ENCODE data around the gene TEK.
"Not testable (repeated sequence)": the region's sequence is repeated elsewhere in the genome, so short reads cannot be mapped to it uniquely, and the experiment has no call there.

Gene TEK

DNA sequence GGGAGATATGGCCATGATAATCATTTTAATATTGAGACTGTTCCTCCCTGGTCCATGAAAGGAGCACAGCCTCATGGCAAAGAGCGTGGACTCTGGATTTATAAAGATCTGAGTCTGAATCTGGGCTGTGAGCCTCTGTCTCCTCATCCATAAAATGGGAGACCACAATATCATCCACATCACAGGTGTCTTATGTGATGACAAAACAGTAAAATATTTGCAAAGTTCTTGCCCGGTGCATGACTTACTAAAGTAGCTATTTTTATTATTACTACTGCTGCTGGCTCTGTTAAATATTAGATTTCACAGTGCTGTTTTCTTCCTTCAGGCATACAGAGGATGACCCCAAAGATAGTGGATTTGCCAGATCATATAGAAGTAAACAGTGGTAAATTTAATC, 74.1 kb downstream of the TEK start:
- DNase-seq: no peak

- DNase-seq: no peak
Measured at GRCh38 chr9:27183701-27184100, 74.7 kb downstream of the TEK start.

GRCh38 chr9:27184556-27185351, 75.7 kb downstream of the TEK start:
- peak; percentile 31 for DNase-seq

DNA sequence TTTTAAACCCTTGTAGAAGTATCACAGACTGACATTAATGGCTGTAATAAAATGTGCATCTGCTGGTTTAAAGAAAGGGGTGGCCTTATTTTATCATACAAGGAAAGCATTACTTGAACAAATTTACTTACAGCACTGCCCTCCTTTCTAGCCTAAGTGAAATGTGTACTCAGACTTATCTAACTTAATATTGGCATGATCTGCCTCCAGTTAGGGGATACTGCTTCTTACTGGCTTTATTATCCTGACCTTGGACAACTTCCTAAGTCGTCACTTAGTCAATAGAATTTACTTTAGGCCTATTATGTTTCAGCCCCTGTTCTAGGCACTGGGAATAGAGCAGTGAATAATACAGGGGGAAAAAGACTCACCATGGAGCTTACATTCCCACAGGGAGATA, 79.4 kb downstream of the TEK start:
- no peak for DNase-seq

DNA sequence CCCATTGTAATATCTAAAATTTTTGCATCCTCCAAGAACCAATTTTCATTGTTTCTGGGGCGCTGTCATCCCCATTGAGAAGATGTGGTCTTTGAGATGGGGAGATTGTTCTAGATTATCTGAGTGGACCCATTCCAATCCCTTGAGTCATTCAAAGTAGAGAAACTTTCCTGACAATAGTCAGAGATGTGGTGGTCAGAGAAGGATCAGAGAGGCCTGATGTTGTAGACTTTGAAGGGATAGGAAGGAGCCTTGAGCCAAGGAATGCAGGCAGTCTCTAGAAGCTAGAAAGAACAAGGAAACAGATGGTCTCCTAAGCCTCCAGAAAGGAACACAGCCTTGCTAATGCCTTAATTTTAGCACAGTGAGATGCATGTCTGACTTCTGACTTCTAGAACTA, 80.4 kb downstream of the TEK start:
- no peak for DNase-seq

- no peak for DNase-seq
Measured at GRCh38 chr9:27192291-27192960, 83.4 kb downstream of the TEK start.

DNA sequence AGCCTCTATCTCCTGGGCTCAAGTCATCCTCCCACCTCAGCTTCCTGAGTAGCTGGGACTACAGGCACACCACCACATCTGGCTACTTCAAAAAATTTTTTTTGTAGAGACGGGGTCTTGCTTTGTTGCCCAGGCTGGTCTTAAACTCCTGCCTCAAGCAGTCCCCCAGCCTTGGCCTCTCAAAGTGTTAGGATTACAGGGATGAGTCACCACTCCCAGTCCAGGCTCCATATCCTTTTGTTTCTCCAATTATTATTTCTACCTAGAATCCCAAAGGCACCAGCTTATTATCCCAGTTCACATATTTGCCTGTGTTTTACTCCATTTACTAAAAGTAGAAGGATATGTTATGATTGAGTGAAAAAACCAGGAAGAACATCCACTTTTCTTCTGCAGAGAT, 84.9 kb downstream of the TEK start:
- no peak for DNase-seq

DNA sequence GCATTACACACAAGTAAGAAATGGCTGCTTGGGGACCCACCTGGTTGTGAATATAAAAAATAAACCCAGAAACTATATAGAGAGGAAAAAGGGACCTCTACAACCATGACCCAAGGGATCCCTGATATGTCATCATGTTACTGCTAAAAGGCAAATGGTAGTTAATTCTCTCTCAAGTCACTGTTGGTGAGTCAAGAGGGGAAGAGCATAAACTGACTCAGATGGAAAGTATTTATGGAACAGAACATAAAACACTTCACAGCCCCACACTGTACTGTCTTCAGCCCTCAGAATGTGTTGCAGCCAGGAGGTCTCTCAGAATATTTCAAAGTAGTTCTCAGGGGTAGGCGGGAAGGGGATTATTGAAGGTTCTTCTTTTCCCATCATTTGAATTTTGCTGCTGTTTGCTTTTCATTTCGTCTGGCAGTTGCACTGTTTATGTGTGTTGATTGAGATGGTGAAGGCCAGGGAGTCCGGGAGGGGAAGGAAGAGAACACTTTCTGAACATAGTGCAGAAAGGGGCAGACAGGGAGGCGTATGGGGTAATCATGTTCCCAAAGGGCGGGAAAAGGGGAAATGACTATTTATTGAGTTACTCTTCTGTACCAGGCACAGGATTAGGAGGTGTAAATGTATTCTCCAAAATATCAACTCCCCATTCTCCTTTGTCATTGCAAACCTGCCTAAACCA, 85.5 kb downstream of the TEK start:
- DNase-seq: no peak

GRCh38 chr9:27195191-27195590, 86.2 kb downstream of the TEK start:
- no peak for DNase-seq

DNA sequence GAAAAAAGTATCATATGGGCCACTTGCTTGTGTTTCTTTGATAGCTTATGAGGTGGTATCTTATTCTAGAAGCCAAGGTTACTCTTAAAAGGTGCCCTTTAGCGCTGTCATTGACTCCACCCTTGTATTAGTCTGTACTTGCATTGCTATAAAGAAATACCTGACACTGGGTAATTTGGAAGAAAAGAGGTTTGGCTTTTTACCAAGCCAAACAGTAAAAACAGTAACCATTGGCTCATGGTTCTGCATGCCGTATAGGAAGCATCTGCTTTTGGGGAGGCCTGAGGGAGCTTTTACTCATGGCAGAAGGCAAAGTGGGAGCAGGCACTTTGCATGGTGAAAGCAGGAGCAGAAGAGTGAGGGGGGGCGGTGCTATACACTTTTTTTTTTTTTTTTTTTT, 87.4 kb downstream of the TEK start:
- peak; percentile 4 for DNase-seq

DNA sequence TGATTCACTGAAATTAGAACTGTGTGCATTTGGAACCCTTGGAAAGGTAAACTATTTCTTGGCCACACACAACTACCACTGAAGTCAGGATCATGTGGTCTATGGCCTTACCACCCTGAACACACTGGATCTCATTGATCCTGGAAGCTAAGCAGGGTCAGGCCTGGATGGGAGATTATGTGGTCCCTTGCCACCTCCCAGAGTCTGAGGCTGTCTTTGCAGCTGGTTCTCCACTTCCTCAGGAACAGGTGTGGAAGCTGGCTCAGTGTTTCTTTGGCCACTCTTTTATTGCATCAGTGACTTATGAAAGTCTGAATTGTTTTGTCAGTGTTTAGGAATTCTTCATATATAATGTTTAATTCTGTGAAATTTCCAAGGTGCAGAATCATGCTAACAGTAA, 89.2 kb downstream of the TEK start:
- peak; percentile 4 for DNase-seq

DNA sequence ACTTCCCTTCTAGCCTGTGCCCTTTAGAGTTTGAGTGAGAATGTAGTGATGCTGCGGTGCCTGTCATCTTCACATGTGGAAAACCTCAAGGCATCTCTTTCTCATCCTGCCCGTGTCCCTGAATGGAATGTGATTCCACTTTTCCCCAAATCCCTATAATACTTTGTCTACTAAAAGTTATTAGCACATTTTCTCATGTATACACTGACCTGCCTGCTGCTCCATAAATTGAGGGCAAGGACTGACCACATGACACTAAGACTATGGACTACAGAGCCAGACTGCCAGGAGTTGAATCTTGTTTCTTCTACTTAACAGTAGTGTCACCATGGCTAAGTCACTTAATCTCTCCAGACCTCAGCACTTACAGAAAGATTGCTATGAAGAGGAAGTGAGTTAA, 93.0 kb downstream of the TEK start:
- no peak for DNase-seq

DNA sequence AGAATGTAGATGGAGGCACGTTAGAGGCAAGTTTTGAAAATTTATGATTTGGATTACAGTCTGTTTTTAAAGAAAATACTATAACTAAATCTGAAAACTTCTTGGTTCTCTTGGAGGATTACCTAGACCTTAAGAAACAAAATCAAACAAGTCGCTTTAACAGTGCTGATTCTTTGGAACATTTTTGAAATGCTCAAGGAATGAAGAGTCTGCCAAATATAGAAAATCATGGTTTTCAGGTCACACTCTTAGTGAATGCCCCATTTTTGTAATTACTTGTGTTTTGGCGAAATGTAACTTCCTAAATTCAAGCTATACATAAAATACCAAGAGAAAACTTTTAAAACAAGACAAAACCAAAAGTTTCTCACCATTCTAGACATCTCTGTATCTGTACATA, 94.8 kb downstream of the TEK start:
- no peak for DNase-seq

GRCh38 chr9:27204578-27204977, 95.6 kb downstream of the TEK start:
- DNase-seq: no peak

DNA sequence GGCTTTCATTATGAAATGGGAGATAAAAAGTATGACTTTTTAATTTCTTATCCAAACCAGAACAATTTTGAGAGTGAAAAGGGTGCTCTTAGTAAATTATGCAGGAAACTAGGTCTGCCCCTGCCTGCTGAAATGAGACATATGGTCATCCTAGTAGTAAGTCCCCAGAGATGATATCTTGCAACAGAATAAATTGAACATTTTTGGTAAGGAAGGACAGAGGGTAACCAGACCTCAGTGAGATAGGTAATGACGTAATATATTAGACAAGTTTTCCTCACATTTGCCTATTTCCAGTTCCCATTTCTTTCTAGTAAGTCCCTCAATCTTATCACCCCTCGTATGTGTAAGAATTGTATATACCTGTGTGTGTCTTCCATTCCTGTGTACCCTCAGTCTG, 96.2 kb downstream of the TEK start:
- DNase-seq: no peak

- no peak for DNase-seq
Measured at GRCh38 chr9:27206041-27206440, 97.0 kb downstream of the TEK start.

DNA sequence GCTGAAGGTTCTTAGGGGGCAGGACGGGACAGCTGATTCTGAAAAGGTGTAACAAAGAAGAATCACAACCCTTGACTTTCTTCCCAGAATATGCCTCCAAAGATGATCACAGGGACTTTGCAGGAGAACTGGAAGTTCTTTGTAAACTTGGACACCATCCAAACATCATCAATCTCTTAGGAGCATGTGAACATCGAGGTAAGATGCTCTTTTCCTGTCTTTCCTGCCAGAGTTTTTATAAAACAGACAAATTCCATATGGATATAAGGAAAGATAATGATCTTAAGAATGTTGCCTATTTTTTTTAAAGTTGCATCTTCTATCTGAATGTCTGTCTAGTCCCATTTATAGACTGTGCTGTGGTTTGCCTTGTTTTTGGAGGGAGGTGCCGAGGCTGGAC, 100.0 kb downstream of the TEK start:
- DNase-seq: no peak

- no peak for DNase-seq
Measured at GRCh38 chr9:27210588-27210987, 101.6 kb downstream of the TEK start.

GRCh38 chr9:27212191-27212590, 103.2 kb downstream of the TEK start:
- no peak for DNase-seq

DNA sequence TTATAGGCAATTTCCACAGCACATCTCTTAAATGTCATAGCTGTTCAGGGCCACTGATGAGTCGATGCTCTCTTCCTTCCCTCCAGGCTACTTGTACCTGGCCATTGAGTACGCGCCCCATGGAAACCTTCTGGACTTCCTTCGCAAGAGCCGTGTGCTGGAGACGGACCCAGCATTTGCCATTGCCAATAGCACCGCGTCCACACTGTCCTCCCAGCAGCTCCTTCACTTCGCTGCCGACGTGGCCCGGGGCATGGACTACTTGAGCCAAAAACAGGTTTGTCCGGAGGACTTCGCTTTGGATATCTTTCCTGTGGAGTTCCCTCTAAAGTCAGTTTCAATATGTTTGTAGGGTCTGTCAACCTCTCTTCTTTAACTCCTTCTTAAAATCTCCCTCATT, 103.6 kb downstream of the TEK start:
- no peak for DNase-seq

- DNase-seq: no peak
Measured at GRCh38 chr9:27227192-27227591, 118.2 kb downstream of the TEK start.

DNA sequence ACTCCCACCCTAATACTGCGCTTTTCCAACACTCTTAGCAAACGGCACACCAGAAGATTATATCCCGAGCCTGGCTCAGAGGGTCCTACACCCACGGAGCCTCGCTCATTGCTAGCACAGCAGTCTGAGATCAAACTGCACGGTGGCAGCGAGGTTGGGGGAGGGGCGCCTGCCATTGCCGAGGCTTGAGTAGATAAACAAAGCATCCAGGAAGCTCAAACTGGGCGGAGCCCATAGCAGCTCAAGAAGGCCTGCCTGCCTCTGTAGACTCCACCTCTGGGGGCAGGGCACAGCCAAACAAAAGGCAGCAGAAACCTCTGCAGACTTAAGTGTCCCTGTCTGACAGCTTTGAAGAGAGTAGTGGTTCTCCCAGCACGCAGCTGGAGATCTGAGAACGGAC, 130.6 kb downstream of the TEK start:
- DNase-seq: not testable (repeated sequence)

DNA sequence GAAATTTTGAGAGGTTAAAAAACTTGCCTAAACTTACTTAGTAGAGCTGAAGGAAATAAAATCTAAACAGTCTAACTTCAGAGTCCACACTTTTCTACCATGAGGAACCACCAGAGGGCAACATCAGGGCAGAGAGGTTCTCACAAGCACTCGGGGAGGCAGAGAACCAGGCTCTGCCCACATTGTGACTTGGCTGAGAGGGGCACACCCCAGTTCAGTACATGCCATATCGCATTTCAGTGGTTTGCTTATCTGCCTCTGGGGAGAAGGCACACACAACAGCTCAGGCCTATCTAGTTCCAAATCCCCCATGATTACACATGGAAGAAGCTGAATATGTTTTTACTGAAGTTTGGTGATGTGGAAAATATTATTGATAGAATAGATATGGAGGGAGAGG, 138.7 kb downstream of the TEK start:
- peak; percentile 32 for DNase-seq

GRCh38 chr9:27248702-27249101, 139.7 kb downstream of the TEK start:
- no peak for DNase-seq
